Liver (tissue), 9 donors: ENCODE results near the gene MTA3. TPM values are rescaled to one million over a fixed set of nuclear protein-coding genes. Genes with fewer than 3 reads are reported as not detected.

Experiments used
- DNase-seq: peaks from one replicate; pipeline ENCODE4 v3.0.0-alpha.2; 2017; ENCODE audit warnings: low spot score
- H3K27ac ChIP-seq, 2 donors: one replicate each; pipeline ENCODE4 v1.7.0; 2013; ENCODE audit warnings: inconsistent platforms in 2 of 2, low read length in 2 of 2, control low read depth in 1 of 2, low read depth in 1 of 2, mild to moderate bottlenecking in 1 of 2
- H3K27me3 ChIP-seq, 4 donors: one replicate each; pipeline versions ENCODE4 v1.6.1 to v1.7.0; 2013; ENCODE audit warnings: low read length in 3 of 4, inconsistent platforms in 1 of 4, mild to moderate bottlenecking in 1 of 4, moderate library complexity in 1 of 4; ENCODE audit not compliant: control insufficient read depth in 4 of 4, insufficient read depth in 4 of 4
- H3K36me3 ChIP-seq, 4 donors: one replicate each; pipeline versions ENCODE4 v1.6.1 to v1.7.0; 2013; ENCODE audit warnings: low read length in 3 of 4, mild to moderate bottlenecking in 3 of 4, low read depth in 1 of 4, moderate library complexity in 1 of 4; ENCODE audit not compliant: control insufficient read depth in 4 of 4, insufficient read depth in 3 of 4
- H3K4me1 ChIP-seq, 4 donors: one replicate each; pipeline versions ENCODE4 v1.6.1 to v1.7.0; 2013; ENCODE audit warnings: low read length in 3 of 4, mild to moderate bottlenecking in 3 of 4, moderate library complexity in 1 of 4; ENCODE audit not compliant: control insufficient read depth in 4 of 4, insufficient read depth in 4 of 4
- H3K4me3 ChIP-seq, 3 donors: one replicate each; pipeline versions ENCODE4 v1.6.1 to v1.7.0; 2013; ENCODE audit warnings: low read length in 3 of 3, control low read depth in 1 of 3, low read depth in 1 of 3, mild to moderate bottlenecking in 1 of 3
- H3K9ac ChIP-seq, 2 donors: one replicate each; pipeline ENCODE4 v1.7.0; 2013; ENCODE audit warnings: low read length in 2 of 2, mild to moderate bottlenecking in 2 of 2, moderate library complexity in 2 of 2, control low read depth in 1 of 2, low read depth in 1 of 2
- H3K9me3 ChIP-seq, 4 donors: one replicate each; pipeline versions ENCODE4 v1.6.1 to v1.7.0; 2013; ENCODE audit warnings: low read length in 3 of 4; ENCODE audit not compliant: control insufficient read depth in 4 of 4
- CTCF ChIP-seq: fragments of 150-350 bp; IDR thresholded peaks from 2 replicates; pipeline ENCODE4 v1.5.1; 2017; ENCODE audit warnings: improper control_type of control experiment, low read depth, low read length; ENCODE audit not compliant: missing input control
- EGR1 ChIP-seq, 2 donors: IDR thresholded peaks; 2 replicates each; pipeline ENCODE4 v1.6.1; 2016 to 2018; ENCODE audit warnings: antibody characterized with exemption in 2 of 2, low read depth in 2 of 2
- FOXA1 ChIP-seq: IDR thresholded peaks from 2 replicates; pipeline ENCODE4 v1.6.1; 2016; ENCODE audit warnings: antibody characterized with exemption
- FOXA2 ChIP-seq: IDR thresholded peaks from 2 replicates; pipeline ENCODE4 v1.6.1; 2016; ENCODE audit warnings: antibody characterized with exemption
- GABPA ChIP-seq, 2 donors: IDR thresholded peaks in 1 of 2; conservative IDR thresholded peaks in 1 of 2; 2 replicates each; pipeline ENCODE4 v1.6.1; 2016; ENCODE audit warnings: antibody characterized with exemption in 2 of 2, mild to moderate bottlenecking in 1 of 2, moderate library complexity in 1 of 2
- HNF4A ChIP-seq, 2 donors: conservative IDR thresholded peaks; 2 replicates each; pipeline ENCODE4 v1.6.1; 2016; ENCODE audit warnings: antibody characterized with exemption in 2 of 2, mild to moderate bottlenecking in 2 of 2
- HNF4G ChIP-seq: IDR thresholded peaks from 2 replicates; pipeline ENCODE4 v1.6.1; 2016; ENCODE audit warnings: antibody characterized with exemption
- JUND ChIP-seq, 2 donors: IDR thresholded peaks; 2 replicates each; pipeline ENCODE4 v1.6.1; 2016; ENCODE audit warnings: antibody characterized with exemption in 2 of 2
- MAX ChIP-seq: IDR thresholded peaks from 2 replicates; pipeline ENCODE4 v1.6.1; 2016; ENCODE audit warnings: antibody characterized with exemption
- NR2F2 ChIP-seq: IDR thresholded peaks from 2 replicates; pipeline ENCODE4 v1.6.1; 2016; ENCODE audit warnings: antibody characterized with exemption
- RAD21 ChIP-seq, 2 donors: IDR thresholded peaks; 2 replicates each; pipeline ENCODE4 v1.6.1; 2016; ENCODE audit warnings: antibody characterized with exemption in 2 of 2, mild to moderate bottlenecking in 2 of 2
- REST ChIP-seq: IDR thresholded peaks from 2 replicates; pipeline ENCODE4 v1.6.1; 2016; ENCODE audit warnings: antibody characterized with exemption, mild to moderate bottlenecking
- RXRA ChIP-seq, 2 donors: IDR thresholded peaks; 2 replicates each; pipeline ENCODE4 v1.6.1; 2017 to 2018; ENCODE audit warnings: antibody characterized with exemption in 2 of 2, mild to moderate bottlenecking in 1 of 2
- SP1 ChIP-seq: IDR thresholded peaks from 2 replicates; pipeline ENCODE4 v1.6.1; 2018; ENCODE audit warnings: antibody characterized with exemption, mild to moderate bottlenecking
- TAF1 ChIP-seq: conservative IDR thresholded peaks from 2 replicates; pipeline ENCODE4 v1.6.1; 2016; ENCODE audit warnings: antibody characterized with exemption, mild to moderate bottlenecking
- YY1 ChIP-seq: IDR thresholded peaks from 2 replicates; pipeline ENCODE4 v1.6.1; 2016; ENCODE audit warnings: antibody characterized with exemption, mild to moderate bottlenecking
- ZBTB33 ChIP-seq: IDR thresholded peaks from 2 replicates; pipeline ENCODE4 v1.6.1; 2016; ENCODE audit warnings: antibody characterized with exemption
- WGBS: extraction: QIAGEN DNeasy Blood & Tissue Kit; methylation state at CpG from one replicate; pipeline ENCODE4 v1.1.7; 2013; 5-methylcytosine and 5-hydroxymethylcytosine counted together
- polyA plus RNA-seq, 2 donors: library from polyadenylated mRNA; stranded (reverse) in 1 of 2; unstranded in 1 of 2; fragments of 200-250 nt in 1 of 2; fragments of >200 nt in 1 of 2; fragmentation: Nextera tagmentation in 1 of 2; extraction: Ambion mirVana in 1 of 2; gene quantifications; one replicate each; pipeline versions ENCODE4 v1.2.1 to v1.2.3, GENCODE V29; 2013 to 2015
- total RNA-seq, 2 donors: library from RNA; depleted of rRNA; stranded (reverse); fragments of >200 nt; gene quantifications; one replicate each; pipeline ENCODE4 v1.2.3, GENCODE V29; 2014
- TF ChIP-seq, protein P1 (sequence below): IDR thresholded peaks from 2 replicates; pipeline ENCODE4 v1.6.1; 2016; ENCODE audit warnings: antibody characterized with exemption
- donor health status: healthy.
- donor health status: healthy.
- donor health status: healthy.
- donor health status: healthy.
- donor health status: healthy.

The MTA3 gene
- total and polyA plus RNA-seq, 4 donors = 5.5 to 10.3 (median 6.8) TPM

DNA sequence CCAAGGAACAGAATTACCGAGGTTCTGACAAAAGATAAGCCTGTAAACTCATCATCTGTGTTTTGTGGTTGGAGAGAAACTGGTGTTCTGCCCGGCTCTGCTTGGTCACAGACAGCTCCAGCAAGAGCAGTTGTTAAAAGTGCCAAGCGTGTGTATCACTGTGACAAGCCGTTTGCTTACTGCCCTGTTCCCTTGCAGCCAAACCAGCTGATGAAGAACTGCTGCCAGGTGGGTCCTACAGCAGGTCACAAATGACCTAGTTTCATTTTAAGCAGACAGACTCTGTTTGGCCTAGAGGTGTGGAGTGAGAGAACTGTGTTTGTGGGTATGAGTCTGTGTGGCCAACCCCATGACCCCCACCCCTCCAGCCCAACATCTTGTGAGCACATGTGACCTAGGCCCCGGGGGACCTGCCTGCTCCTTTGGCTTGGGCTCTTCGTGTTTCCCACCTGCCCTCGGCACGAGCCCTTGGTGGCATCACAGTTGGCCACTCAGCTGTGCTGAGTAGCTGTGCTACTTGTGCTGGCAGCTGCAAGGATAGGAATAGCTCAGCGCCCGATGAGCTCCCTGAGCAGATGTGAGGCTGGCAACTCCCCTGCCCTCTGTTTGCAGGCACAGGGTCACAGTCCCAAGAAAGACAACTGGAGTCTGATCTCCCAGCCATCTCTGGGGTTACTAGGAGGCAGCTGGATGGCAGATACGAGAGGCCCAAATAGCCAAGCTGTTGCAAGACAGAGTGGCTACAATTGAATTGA, 185.8 kb downstream of the MTA3 start:
- Histone ChIP-seq H3K4me1 (peaks cover 3 to 23% (median 13%) of the 10 kb centered on the region in 4 donors), H3K27ac (peak overlapping the region; percentile 17 to 55), H3K36me3 (no peaks in the 10 kb centered on the region), H3K4me3 (no peak overlapping the region), H3K27me3 (no peaks in the 10 kb centered on the region), H3K9me3 (no peaks in the 10 kb centered on the region), H3K9ac (no peak overlapping the region)
- DNase-seq = no peak
- TF ChIP-seq, protein P1, sequence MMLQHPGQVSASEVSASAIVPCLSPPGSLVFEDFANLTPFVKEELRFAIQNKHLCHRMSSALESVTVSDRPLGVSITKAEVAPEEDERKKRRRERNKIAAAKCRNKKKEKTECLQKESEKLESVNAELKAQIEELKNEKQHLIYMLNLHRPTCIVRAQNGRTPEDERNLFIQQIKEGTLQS = no peak
- TF ChIP-seq SP1 = peak; percentile 20
- TF ChIP-seq HNF4G = no peak
- TF ChIP-seq MAX = no peak
- TF ChIP-seq RXRA (IDR thresholded peaks at IDR 0.05) = no peak
- peak in 1 of 2 donors; percentile 16 for TF ChIP-seq HNF4A (conservative IDR thresholded peaks at IDR 0.05)
- TF ChIP-seq GABPA (IDR thresholded peaks at IDR 0.05 in 1 of 2, conservative IDR thresholded peaks at IDR 0.05 in 1 of 2) = no peak
- TF ChIP-seq ZBTB33 = no peak
- TF ChIP-seq FOXA2 = no peak
- no peak for TF ChIP-seq RAD21 (IDR thresholded peaks at IDR 0.05)
- no peak for TF ChIP-seq FOXA1
- 52% methylated on average over 11 of the region's 11 CpGs for WGBS

- H3K4me3 ChIP-seq = no peak overlapping the region
- no peak for DNase-seq
- H3K9me3 ChIP-seq = no peaks in the 10 kb centered on the region
- peak overlapping the region in 1 of 2 donors; percentile 17 for H3K27ac ChIP-seq
- 94% methylated on average over 8 of the region's 8 CpGs for WGBS
- TF ChIP-seq MAX (no peak), SP1 (no peak), EGR1 (IDR thresholded peaks at IDR 0.05; ENCODE audit: low read depth in 2 of 2) (no peak), GABPA (IDR thresholded peaks at IDR 0.05 in 1 of 2, conservative IDR thresholded peaks at IDR 0.05 in 1 of 2) (no peak), RAD21 (IDR thresholded peaks at IDR 0.05) (no peak), FOXA1 (no peak), REST (no peak), HNF4A (conservative IDR thresholded peaks at IDR 0.05) (no peak), CTCF (no peak), RXRA (IDR thresholded peaks at IDR 0.05) (no peak), TAF1 (no peak), NR2F2 (no peak), ZBTB33 (no peak), JUND (IDR thresholded peaks at IDR 0.05) (no peak), YY1 (no peak), HNF4G (no peak)
- TF ChIP-seq, protein P1 = no peak
- H3K27me3 ChIP-seq = no peaks in the 10 kb centered on the region
- no peak overlapping the region for H3K9ac ChIP-seq
- H3K4me1 ChIP-seq = peaks cover 3 to 23% (median 13%) of the 10 kb centered on the region in 4 donors
- H3K36me3 ChIP-seq = no peaks in the 10 kb centered on the region
Measured at GRCh38 chr2:42754776-42755140, 186.3 kb downstream of the MTA3 start.
